H9 (cell line): Measurements from ENCODE around the gene NBR1. TPM values are rescaled to one million over a fixed set of nuclear protein-coding genes. Genes with fewer than 3 reads are reported as not detected.

Source experiments
- DNase-seq: peaks from one replicate; pipeline ENCODE4 v3.0.0-alpha.2; 2017
- H2AFZ ChIP-seq: one replicate; pipeline ENCODE4 v1.6.1; 2013; ENCODE audit warnings: mild to moderate bottlenecking, low read length, control low read depth, moderate library complexity
- H2AK5ac ChIP-seq: 2 replicates; pipeline ENCODE4 v1.6.1; 2013; ENCODE audit warnings: low read length, control low read depth, mixed read lengths; ENCODE audit not compliant: insufficient read length
- H2BK120ac ChIP-seq: one replicate; pipeline ENCODE4 v1.6.1; 2013; ENCODE audit warnings: low read depth, mild to moderate bottlenecking, low read length, control low read depth, inconsistent platforms; ENCODE audit not compliant: poor library complexity, severe bottlenecking
- H2BK12ac ChIP-seq: 2 replicates; pipeline ENCODE4 v1.6.1; 2013; ENCODE audit warnings: low read length, control low read depth, mixed read lengths, low read depth; ENCODE audit not compliant: insufficient read length
- H2BK15ac ChIP-seq: 2 replicates; pipeline ENCODE4 v1.6.1; 2013; ENCODE audit warnings: low read depth, low read length, control low read depth
- H2BK20ac ChIP-seq: one replicate; pipeline ENCODE4 v1.6.1; 2013; ENCODE audit warnings: low read depth, mild to moderate bottlenecking, low read length, control low read depth, inconsistent platforms; ENCODE audit not compliant: poor library complexity, severe bottlenecking
- H2BK5ac ChIP-seq: 2 replicates; pipeline ENCODE4 v1.6.1; 2013; ENCODE audit warnings: low read length, control low read depth, mixed read lengths; ENCODE audit not compliant: insufficient read length
- H3K14ac ChIP-seq: 2 replicates; pipeline ENCODE4 v1.6.1; 2013; ENCODE audit warnings: low read length, control low read depth; ENCODE audit not compliant: insufficient read depth
- H3K18ac ChIP-seq: 2 replicates; pipeline ENCODE4 v1.6.1; 2013; ENCODE audit warnings: low read depth, mild to moderate bottlenecking, mixed read lengths, low read length, control low read depth; ENCODE audit not compliant: insufficient read length
- H3K23ac ChIP-seq: 2 replicates; pipeline ENCODE4 v1.6.1; 2013; ENCODE audit warnings: low read length, control low read depth, mixed read lengths, low read depth; ENCODE audit not compliant: insufficient read length
- H3K23me2 ChIP-seq: 2 replicates; pipeline ENCODE4 v1.6.1; 2013; ENCODE audit warnings: low read depth, mild to moderate bottlenecking, mixed read lengths, low read length, control low read depth; ENCODE audit not compliant: insufficient read length, poor library complexity, severe bottlenecking
- H3K27ac ChIP-seq: 2 replicates; pipeline ENCODE4 v1.5.1; 2013; ENCODE audit warnings: low read length, control low read depth, mixed read lengths, low read depth; ENCODE audit not compliant: insufficient read length
- H3K27me3 ChIP-seq: 2 replicates; pipeline ENCODE4 v1.6.1; 2013; ENCODE audit warnings: low read length, control low read depth, inconsistent platforms; ENCODE audit not compliant: insufficient read depth
- H3K4ac ChIP-seq: 2 replicates; pipeline ENCODE4 v1.6.1; 2013; ENCODE audit warnings: low read depth, mild to moderate bottlenecking, control low read depth, inconsistent platforms, low read length, moderate library complexity
- H3K4me1 ChIP-seq: 2 replicates; pipeline ENCODE4 v1.6.1; 2013; ENCODE audit warnings: low read length, control low read depth, inconsistent platforms; ENCODE audit not compliant: insufficient read depth
- H3K4me2 ChIP-seq: 2 replicates; pipeline ENCODE4 v1.6.1; 2013; ENCODE audit warnings: low read length, control low read depth, mixed read lengths; ENCODE audit not compliant: insufficient read length, insufficient read depth
- H3K56ac ChIP-seq: 2 replicates; pipeline ENCODE4 v1.6.1; 2013; ENCODE audit warnings: low read depth, mild to moderate bottlenecking, mixed read lengths, low read length, control low read depth; ENCODE audit not compliant: insufficient read length
- H3K79me1 ChIP-seq: 2 replicates; pipeline ENCODE4 v1.6.1; 2013; ENCODE audit warnings: low read depth, mild to moderate bottlenecking, moderate library complexity, low read length, control low read depth, inconsistent platforms; ENCODE audit not compliant: insufficient read depth, poor library complexity, severe bottlenecking
- H3K79me2 ChIP-seq: 2 replicates; pipeline ENCODE4 v1.6.1; 2013; ENCODE audit warnings: low read length, control low read depth, inconsistent platforms; ENCODE audit not compliant: insufficient read depth
- H3K9ac ChIP-seq: 2 replicates; pipeline ENCODE4 v1.6.1; 2013; ENCODE audit warnings: low read length, control low read depth, mixed read lengths; ENCODE audit not compliant: insufficient read length; ENCODE audit errors: extremely low read depth
- H3K9me3 ChIP-seq: one replicate; pipeline ENCODE4 v1.6.1; 2013; ENCODE audit warnings: low read depth, low read length, inconsistent platforms; ENCODE audit not compliant: control insufficient read depth
- H3T11ph ChIP-seq: one replicate; pipeline ENCODE4 v1.6.1; 2013; ENCODE audit warnings: mild to moderate bottlenecking, low read length, control low read depth, inconsistent platforms
- H4K20me1 ChIP-seq: one replicate; pipeline ENCODE4 v1.6.1; 2013; ENCODE audit not compliant: control insufficient read depth, insufficient read length, insufficient read depth
- H4K5ac ChIP-seq: 2 replicates; pipeline ENCODE4 v1.6.1; 2013; ENCODE audit warnings: low read depth, mild to moderate bottlenecking, mixed read lengths, low read length, control low read depth; ENCODE audit not compliant: insufficient read length
- H4K8ac ChIP-seq: replicated peaks from 2 replicates; pipeline ENCODE4 v1.6.1; 2013; ENCODE audit warnings: low read length, control low read depth, mixed read lengths, low read depth; ENCODE audit not compliant: insufficient read length
- H4K91ac ChIP-seq: 2 replicates; pipeline ENCODE4 v1.6.1; 2013; ENCODE audit warnings: low read depth, mild to moderate bottlenecking, moderate library complexity, mixed read lengths, low read length, control low read depth; ENCODE audit not compliant: insufficient read length
- H3K27ac Mint-ChIP-seq, 3 experiments: 2 replicates in 2 of 3; 3 replicates in 1 of 3; pipeline ENCODE4 v1.8.0; 2020 to 2021; ENCODE audit warnings: mixed read lengths in 3 of 3, mild to moderate bottlenecking in 1 of 3, moderate library complexity in 1 of 3
- H3K27me3 Mint-ChIP-seq: 2 replicates; pipeline ENCODE4 v1.8.0; 2021; ENCODE audit warnings: low read depth, mild to moderate bottlenecking, moderate library complexity, mixed read lengths
- H3K36me3 Mint-ChIP-seq, 3 experiments: 2 replicates in 2 of 3; 3 replicates in 1 of 3; pipeline ENCODE4 v1.8.0; 2020 to 2021; ENCODE audit warnings: low read depth in 3 of 3, mixed read lengths in 3 of 3; ENCODE audit not compliant: insufficient read depth in 1 of 3
- H3K4me1 Mint-ChIP-seq, 2 experiments: 2 replicates each; pipeline ENCODE4 v1.8.0; 2020; ENCODE audit warnings: mixed read lengths in 2 of 2
- H3K4me3 Mint-ChIP-seq, 2 experiments: 2 replicates in 1 of 2; 3 replicates in 1 of 2; pipeline ENCODE4 v1.8.0; 2020 to 2021; ENCODE audit warnings: mild to moderate bottlenecking in 2 of 2, mixed read lengths in 2 of 2, moderate library complexity in 1 of 2
- H3K9me3 Mint-ChIP-seq, 2 experiments: 2 replicates in 1 of 2; 3 replicates in 1 of 2; pipeline ENCODE4 v1.8.0; 2020; ENCODE audit warnings: mild to moderate bottlenecking in 2 of 2, mixed read lengths in 2 of 2, moderate library complexity in 1 of 2
- WGBS: extraction: QIAGEN DNeasy Blood & Tissue Kit; methylation state at CpG from one replicate; pipeline ENCODE4 v1.1.7; 2013; ENCODE audit warnings: missing lambda C conversion rate, low lambda C conversion rate, mixed read lengths; ENCODE audit not compliant: insufficient read length; ENCODE audit errors: extremely low coverage; 5-methylcytosine and 5-hydroxymethylcytosine counted together
- total RNA-seq: library from RNA; stranded (reverse); gene quantifications from 2 replicates; pipeline ENCODE4 v1.2.1, GENCODE V29; 2021
- TF ChIP-seq, protein P1 (sequence below): fragments of 200-600 bp; sonication (generic); conservative IDR thresholded peaks from 3 replicates; pipeline ENCODE4 v1.8.0; 2021; ENCODE audit warnings: antibody characterized with exemption, mild to moderate bottlenecking

Gene NBR1
- total RNA-seq, 1 experiment from 2014 or later = 34.2 TPM

DNA sequence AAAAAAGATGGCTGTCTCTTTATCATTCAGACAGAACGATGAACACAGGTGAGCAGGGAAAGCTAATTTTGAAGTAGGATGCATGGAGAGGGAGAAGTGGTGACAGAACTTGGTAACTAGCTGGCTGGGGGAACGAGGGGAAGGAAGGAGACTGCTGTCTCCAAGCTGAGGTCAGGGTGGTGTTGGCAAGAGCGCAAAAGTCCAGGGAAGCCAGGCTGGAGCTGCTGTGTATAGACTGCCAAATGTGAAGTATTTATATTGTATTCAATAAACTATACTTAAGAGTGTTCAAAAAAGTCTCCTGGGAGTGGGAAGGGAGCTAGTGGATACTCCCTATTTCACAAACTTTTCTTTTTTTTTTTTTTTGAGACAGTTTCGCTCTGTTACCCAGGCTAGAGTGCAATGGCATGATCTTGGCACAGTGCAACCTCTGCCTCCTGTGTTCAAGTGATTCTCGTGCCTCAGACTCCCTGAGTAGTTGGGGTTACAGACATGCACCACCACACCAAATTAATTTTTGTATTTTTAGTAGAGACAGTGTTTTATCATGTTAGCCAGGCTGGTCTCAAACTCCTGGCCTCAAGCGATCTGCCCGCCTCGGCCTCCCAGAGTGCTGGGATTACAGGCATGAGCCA lies 48.8 kb downstream of the NBR1 start:
- Mint-ChIP-seq H3K9me3 (no peaks in the 10 kb centered on the region), H3K27ac (peak overlapping the region in 1 of 3 experiments; percentile 50; a peak in 2 of 7 replicates), H3K4me1 (peaks cover 0 to 2% of the 10 kb centered on the region in 2 experiments; a peak in 1 of 4 replicates), H3K36me3 (peaks cover 1 to 12% (median 8%) of the 10 kb centered on the region in 3 experiments; a peak in 6 of 7 replicates), H3K4me3 (no peak overlapping the region), H3K27me3 (no peaks in the 10 kb centered on the region)
- no peaks in the 10 kb centered on the region for H3K79me2 ChIP-seq
- H3K4me1 ChIP-seq = no peaks in the 10 kb centered on the region; the same call in 1 of the 2 replicates
- no peak overlapping the region for H3K27ac ChIP-seq
- no peak overlapping the region for H2BK120ac ChIP-seq
- WGBS = no CpG with 5 or more reads among the region's 8 CpGs
- H3K4ac ChIP-seq = no peak overlapping the region
- no peak overlapping the region for H3K18ac ChIP-seq
- H2BK5ac ChIP-seq = no peak overlapping the region
- no peaks in the 10 kb centered on the region for H3K9me3 ChIP-seq
- H3K9ac ChIP-seq = no peak overlapping the region
- H2BK15ac ChIP-seq = no peak overlapping the region
- H4K20me1 ChIP-seq = no peaks in the 10 kb centered on the region
- H3K4me2 ChIP-seq = no peak overlapping the region
- TF ChIP-seq, protein P1, sequence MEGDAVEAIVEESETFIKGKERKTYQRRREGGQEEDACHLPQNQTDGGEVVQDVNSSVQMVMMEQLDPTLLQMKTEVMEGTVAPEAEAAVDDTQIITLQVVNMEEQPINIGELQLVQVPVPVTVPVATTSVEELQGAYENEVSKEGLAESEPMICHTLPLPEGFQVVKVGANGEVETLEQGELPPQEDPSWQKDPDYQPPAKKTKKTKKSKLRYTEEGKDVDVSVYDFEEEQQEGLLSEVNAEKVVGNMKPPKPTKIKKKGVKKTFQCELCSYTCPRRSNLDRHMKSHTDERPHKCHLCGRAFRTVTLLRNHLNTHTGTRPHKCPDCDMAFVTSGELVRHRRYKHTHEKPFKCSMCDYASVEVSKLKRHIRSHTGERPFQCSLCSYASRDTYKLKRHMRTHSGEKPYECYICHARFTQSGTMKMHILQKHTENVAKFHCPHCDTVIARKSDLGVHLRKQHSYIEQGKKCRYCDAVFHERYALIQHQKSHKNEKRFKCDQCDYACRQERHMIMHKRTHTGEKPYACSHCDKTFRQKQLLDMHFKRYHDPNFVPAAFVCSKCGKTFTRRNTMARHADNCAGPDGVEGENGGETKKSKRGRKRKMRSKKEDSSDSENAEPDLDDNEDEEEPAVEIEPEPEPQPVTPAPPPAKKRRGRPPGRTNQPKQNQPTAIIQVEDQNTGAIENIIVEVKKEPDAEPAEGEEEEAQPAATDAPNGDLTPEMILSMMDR = no peak
- no peak overlapping the region for H4K8ac ChIP-seq
- DNase-seq = no peak
- H3K27me3 ChIP-seq = no peaks in the 10 kb centered on the region
- H2BK20ac ChIP-seq = no peak overlapping the region
- no peak overlapping the region for H4K91ac ChIP-seq
- H3K14ac ChIP-seq = no peak overlapping the region
- H3T11ph ChIP-seq = no peak overlapping the region
- no peak overlapping the region for H2BK12ac ChIP-seq
- no peak overlapping the region for H3K56ac ChIP-seq
- H4K5ac ChIP-seq = no peak overlapping the region
- no peak overlapping the region for H2AFZ ChIP-seq
- H3K23ac ChIP-seq = no peak overlapping the region
- H3K23me2 ChIP-seq = no peaks in the 10 kb centered on the region
- H3K79me1 ChIP-seq = no peaks in the 10 kb centered on the region
- no peak overlapping the region for H2AK5ac ChIP-seq
